NT2/D1 (cell line): Measurements from ENCODE around the gene GLG1.

Source experiments
- SUZ12 ChIP-seq: IDR thresholded peaks from 2 replicates; pipeline ENCODE4 v1.6.1; 2011; ENCODE audit not compliant: insufficient read length, insufficient read depth; ENCODE audit errors: extremely low read depth
- YY1 ChIP-seq: IDR thresholded peaks from 2 replicates; pipeline ENCODE4 v1.6.1; 2011; ENCODE audit not compliant: insufficient read length, insufficient read depth
- ZNF274 ChIP-seq: IDR thresholded peaks from 2 replicates; pipeline ENCODE4 v1.6.1; 2011; ENCODE audit warnings: mild to moderate bottlenecking, low read depth, low read length

GRCh38 chr16:74586948-74587347, 20.0 kb downstream of the GLG1 start:
- TF ChIP-seq SUZ12, result no peak
- TF ChIP-seq YY1, result no peak
- no peak for TF ChIP-seq ZNF274
